ENCODE data around the gene FOXK2.
"Not testable (repeated sequence)": the region's sequence is repeated elsewhere in the genome, so short reads cannot be mapped to it uniquely, and the experiment has no call there.

The FOXK2 gene

DNA sequence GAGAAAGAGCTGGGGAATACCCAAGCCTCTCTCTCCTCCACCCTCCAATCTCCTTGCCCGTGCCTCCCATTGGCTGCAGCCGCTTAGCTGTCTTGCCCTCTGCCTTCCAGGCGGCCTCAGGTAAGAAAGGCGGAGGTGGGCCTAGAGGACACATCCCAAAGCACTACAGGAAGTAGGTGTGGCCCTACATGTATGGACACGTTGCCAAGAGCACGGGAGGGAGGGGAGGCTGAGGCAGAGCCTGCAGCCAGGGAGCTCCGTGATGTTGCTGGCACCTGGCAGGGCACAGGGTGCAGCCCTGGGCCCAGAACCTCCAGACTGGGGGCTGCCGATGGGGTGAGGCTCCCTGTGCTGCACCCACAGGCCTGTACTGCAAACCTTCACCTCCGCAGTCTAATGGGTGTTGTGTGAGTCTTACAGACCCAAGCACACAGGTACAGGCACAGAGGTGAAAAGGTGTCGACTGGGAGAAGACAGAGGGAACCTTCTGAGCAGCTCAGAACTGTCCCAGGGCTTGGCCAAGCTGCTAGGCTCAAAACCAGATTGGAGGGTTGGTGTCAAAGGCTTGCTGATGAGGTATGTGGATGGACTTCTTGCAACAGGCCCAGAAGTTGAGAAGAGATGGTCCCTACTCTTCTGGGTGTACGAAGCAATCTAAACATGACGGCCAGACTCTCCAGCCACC is 23.5 kb upstream of the FOXK2 start:
- FAIRE-seq = no peak

DNA sequence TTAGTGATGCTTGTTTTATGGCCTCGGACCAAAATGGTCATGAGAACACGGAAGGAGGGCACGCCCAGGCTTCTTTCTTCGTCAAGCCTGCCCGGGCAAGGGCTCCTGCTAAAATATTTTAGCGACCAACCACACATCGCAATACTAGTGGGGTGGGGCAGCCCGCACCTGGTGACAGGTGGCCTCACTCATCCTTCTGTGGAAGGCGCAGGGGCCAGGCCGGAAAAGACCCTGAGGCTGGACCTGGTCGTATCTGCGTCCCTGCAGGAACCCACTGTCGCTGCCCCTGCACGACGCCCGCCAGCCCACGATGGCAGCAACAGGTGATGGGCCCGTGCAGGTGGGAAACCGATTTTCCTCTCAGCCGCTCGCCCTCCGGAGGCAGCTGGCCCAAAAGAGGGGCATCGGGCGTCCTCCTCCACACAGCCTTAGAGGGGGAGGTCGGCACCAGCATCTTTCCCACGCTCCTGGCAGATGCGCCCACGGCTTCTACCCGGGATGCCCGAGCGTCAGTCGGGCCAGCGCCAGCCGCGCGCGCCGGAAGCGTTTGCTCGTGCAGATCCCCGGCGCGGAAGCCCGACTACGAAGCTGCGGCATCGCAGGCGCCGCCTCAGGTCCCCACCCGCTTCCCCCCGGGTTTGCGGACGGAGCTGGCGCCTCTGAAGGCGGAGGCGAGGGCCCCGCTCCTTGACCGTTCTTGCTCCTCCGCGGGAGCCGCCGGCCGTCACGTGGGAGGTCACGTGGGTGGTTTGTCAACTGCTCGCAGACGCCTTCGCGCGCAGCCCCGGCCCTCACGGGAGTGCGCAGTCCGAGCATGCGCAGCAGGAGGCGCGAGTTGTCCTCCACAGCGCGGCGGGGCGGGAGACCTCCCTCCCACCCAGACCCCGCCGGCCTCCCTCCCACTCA is 22.8 kb upstream of the FOXK2 start:
- FAIRE-seq = no peak

DNA sequence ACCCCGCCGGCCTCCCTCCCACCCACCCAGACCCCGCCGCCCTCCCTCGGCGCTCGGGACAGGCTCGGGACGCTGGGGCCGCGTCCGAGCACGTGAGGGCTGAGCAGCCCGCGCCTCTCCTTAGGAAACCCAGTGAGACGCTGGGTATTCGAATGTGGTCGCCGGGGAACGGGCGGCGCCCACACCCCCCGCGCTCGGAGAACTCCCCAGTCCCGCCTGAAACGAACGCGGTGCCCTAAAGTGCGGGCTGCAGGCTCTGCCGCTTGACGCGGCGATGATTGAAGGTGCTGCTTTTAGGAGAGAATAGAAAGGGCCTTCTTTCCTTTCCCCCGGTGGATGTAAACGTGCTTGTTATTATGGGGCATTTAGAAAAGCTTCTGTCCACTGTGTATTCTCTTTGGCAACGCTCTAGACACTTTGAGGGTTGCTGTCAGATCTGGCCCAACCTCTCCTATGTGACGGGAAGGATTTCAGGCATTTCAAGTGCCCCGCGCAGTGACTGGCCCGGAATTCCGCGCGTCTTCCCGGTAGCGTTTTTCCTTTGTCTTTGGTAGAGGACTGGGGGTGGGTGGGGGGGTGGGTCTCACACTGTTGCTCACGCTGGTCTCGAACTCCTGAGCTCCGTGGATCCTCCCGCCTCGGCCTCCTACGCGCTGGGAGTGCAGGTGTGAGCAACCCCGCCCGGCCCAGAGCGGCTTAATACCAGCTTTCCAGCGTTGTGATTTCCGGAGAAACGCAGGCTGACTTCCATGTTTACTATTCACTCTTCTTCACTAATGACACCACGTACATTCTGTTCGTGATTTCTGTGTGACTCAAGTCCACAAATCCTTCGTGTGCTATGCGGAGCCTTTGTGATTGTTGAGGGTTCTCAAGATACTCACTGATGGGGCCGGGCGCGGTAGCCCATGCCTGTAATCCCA is 21.8 kb upstream of the FOXK2 start:
- FAIRE-seq = no peak

DNA sequence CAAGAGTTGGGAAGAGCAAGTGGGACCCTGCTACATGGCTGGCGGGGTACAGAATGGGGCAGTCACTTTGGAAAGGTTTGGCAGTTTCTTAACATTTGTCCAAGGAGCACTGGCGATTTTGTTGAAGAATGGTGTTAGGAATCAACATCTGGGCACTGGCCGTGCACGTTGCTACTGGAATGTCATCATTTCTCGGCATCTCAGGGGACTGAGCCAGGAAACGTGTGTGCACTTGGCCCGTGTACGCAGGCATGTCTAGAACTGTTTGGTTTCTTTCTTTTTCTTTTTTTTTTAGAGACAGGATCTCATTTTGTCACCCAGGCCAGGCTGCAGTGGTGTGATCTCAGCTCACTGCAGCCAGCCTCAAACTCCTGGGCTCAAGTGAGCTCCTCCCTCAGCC is 17.3 kb upstream of the FOXK2 start:
- no peak for FAIRE-seq

DNA sequence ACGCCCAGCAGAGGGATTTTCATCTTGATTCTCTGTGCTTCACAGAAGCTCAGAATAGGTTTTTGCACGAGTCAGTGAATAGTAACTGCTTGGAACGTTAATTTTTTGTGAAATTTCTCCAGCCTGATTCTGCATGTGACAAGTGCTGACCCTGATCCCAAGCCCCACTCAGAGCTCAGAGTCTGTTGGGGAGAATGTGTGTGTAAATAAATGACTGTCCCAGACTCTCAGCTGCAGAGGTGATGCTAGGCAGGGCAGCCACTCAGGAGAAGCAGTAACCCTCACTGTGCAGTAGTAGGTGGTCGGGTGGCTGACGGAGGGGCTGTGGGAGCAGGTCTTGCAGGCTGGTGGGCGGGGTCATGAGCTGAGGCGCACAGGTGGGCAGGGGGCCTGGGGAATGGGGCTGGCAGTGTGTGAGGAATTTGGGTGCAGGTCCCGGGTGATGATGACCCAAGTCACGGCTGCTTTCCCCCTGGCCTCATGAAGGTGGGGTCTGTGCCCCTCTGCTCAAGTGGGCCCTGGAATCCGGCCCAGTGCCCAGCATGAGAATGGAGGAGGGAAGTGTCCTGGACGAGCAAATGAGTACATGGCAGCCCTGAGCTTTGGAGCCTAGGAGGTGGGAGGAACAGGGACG is 16.3 kb upstream of the FOXK2 start:
- FAIRE-seq = no peak

DNA sequence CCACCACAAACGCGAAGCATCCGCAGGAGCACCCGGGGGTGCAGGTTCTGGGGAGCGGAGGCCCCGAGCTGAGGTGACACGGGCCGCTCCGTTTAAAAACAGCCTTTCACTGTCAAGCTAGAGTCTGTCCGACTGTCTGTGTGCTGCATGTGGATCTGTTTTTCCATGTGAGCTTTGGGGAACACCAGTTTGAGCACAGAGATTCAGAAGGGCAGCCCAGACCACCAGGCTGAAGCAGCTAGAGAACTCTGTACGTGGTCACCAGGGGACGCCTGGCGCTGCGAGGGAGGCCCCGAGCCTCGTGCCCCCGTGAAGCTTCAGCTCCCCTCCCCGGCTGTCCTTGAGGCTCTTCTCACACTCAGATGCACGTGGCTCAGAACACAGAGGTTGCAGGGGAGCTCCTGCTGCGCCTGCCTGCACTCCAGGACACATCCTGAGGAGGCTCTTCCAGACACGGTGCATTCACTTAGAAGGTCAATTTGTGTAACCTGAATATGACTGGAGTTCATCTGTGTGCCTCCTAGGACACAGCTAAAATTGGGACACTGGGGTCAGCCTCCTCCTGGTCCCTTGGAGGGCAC is 15.7 kb upstream of the FOXK2 start:
- no peak for FAIRE-seq

DNA sequence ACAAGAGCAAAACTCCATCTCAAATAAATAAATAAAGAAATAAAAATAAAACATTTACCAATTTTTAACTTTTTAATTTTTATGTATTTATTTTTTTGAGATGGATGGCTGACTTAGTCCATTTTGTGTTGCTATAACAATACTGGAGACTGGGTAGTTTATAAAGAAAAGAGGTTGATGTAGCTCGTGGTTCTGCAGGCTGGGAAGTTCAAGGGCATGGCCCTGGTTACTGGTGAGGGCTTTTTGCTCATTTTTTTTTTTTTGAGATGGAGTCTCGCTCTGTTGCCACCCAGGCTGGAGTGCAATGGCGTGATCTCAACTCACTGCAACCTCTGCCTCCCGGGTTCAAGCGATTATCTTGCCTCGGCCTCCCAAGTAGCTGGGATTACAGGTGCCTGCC is 14.2 kb upstream of the FOXK2 start:
- no peak for FAIRE-seq

DNA sequence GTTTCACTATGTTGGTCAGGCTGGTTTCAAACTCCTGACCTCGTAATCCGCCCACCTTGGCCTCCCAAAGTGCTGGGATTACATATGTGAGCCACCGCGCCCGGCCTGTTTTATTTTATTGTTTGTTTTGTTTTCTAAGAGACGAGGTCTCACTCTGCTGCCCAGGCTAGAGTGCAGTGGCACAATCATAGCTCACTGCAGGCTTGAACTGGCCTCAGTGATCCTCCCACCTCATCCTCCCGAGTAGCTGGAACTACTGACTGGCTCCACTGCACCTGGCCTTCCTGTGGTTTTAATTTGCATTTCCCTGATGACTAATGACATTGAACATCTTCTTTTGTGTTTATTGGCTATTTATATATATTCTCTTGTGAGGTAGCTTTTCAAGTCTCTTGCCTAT is 13.1 kb upstream of the FOXK2 start:
- not testable (repeated sequence) for FAIRE-seq

DNA sequence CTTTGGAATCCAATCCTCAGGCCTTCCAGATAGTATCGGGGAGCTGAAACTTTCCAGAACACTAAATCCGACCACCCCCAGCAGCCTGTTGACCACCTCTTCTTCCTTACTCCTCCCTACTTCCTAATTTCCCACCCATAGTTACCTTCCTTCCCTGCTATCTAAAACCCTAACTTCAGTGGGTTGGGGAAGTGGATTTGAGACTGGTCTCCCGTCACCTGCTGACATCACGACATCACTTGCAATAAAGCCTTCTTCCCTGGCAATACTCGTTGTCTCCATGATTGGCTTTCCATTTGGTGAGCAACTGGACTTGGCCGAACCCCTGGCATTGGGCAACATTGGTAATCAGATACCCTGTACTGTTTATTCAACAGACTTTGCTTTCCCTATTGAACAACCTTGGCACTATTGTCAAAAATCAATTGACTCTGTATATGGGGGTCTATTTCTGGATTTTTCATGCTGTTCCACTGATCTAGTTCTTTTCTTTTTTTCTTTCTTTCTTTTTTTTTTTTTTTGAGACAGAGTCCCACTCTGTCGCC is 11.8 kb upstream of the FOXK2 start:
- FAIRE-seq = no peak

DNA sequence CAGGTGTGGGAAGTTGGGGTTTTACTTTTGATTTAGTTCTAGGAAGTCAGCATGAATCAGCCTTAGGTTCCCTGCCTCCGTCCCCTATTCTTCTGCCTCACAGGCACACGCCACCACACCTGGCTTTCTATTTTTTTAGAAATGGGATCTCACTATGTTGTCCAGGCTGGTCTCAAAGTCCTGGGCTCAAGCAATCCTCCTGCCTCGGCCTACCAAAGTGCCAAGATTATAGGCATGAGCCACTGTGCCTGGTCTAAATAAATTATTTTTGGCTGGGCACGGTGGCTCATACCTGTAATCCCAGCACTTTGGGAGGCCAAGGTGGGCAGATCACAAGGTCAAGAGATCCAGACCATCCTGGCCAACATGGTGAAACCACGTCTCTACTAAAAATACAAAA is 7.9 kb upstream of the FOXK2 start:
- FAIRE-seq = not testable (repeated sequence)

DNA sequence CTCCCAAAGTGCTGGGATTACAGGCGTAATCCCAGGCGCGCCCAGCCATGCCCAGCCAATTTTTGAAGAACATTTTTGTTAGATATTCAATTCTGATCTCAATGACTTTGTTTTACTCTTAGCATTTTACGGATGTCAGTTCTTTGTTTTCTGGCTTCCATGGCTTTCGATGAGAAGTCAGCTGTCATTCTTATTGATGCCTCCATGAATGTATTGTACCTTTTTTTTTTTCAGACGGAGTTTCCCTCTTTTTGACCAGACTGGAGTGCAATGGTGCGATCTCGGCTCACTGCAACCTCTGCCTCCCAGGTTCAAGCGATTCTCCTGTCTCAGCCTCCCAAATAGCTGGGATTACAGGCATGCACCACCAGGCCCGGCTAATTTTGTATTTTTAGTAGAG is 5.7 kb upstream of the FOXK2 start:
- not testable (repeated sequence) for FAIRE-seq

DNA sequence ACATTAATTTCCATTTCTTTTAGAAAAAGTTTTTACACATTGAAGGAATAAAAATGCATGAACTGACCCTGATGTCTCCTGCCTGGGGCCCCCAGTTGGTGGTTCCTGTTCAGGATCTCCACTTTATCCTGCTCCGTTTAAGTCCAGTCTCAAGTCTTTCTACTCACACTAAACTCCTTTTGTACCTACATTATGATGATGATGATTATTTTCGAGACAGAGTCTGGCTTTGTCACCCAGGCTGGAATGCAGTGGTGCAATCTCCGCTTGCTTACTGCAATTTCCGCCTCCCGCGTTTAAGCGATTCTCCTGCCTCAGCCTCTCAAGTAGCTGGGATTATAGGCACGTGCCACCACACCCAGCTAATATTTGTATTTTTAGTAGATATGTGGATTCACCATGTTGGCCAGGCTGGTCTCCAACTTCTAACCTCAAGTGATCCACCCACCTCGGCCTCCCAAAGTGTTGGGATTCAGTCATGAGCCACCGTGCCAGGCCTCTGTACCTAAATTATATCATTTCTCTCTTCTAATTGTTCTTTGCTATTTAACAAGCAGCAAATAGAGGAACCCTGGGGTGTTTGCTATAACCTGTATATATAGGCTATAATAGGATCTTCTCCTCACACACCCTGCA is 2.2 kb upstream of the FOXK2 start:
- FAIRE-seq = no peak

DNA sequence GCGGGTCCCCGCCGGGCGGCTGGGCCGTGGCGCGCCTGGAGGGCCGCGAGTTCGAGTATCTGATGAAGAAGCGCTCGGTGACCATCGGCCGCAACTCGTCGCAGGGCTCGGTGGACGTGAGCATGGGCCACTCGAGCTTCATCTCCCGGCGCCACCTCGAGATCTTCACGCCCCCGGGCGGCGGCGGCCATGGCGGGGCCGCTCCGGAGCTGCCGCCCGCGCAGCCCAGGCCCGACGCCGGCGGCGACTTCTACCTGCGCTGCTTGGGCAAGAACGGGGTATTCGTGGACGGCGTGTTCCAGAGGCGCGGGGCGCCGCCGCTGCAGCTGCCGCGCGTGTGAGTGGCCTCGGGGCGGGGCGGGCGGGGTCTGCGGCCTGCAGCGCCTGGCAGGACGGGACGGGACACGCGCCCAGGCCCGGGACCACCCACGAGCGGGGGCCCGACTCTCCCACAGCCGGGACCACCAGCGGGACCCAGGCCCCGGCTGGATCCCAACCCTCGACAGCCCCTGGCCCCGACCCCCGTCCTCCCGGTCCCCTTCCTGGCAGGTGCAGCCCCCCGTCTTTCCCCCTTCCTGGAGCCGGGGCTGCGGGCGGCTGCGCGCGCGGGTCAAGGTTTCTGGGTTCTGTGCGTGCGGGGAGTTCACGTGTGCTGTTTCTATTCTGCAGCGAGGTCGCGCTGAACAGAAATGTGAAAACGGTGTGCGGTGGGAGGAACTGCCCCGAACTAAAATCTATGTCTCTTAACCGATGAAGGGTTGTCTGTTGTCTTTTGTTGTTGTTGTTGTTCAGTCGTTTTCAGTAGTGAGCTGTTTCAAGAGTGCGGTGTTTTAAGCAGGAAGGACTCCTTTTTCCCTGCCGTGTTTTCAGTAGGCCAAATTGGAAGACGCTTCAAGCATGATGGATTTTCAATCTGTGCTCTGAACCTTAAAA is 705 bp downstream of the FOXK2 start:
- FAIRE-seq = no peak

DNA sequence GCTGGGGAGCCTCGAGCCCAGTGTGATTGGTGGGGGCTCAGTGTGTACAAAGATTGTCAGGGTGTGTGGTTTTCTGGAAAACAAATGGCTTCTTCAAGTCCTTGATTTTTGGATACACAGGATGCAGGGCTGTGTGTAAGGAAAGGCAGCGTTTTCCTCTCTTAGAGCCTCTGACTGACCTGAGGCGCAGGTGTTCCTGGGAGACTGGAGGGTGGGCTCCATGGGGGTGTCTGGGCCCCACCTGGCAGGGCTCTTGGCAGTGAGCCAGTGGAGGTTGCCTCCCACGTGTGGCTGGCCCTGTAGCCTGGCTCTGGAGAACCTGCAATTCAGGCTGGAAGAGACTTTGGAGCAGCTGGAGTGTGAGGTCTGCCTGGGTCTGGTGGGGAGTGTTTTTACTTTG is 5.0 kb downstream of the FOXK2 start:
- no peak for FAIRE-seq

DNA sequence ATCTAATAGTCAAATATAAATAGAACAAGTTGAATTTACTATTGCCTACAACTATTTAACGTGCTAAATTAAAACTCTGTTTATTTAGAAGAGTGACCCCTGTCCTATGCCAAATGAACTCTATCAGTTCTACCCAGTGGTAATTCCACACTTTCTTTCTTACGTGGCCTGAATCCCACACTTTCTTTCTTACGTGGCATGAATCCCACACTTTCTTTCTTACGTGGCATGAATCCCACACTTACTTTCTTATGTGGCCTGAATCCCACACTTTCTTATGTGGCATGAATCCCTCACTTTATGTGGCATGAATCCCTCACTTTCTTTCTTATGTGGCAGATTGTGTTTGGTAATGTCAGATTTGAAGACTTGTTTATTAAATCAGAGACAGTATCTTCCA is 6.2 kb downstream of the FOXK2 start:
- no peak for FAIRE-seq

DNA sequence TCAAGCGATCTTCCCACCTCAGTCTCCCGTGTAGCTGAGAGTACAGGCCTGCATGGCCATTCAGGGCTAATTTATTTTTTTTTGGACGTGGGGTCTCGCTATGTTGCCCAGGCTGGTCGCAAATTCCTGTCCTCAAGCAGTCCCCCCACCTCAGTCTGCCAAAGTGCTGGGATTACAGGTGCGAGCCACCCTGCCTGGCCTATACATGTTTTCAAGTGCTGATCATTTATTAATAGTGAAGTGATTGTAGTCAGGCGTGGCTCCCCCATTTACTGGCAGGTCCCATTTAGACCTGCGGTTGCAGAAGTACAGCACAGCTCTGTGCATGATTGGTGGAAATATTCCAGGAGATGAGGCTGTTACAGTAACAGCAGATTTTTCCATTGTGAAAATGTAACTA is 8.4 kb downstream of the FOXK2 start:
- FAIRE-seq = no peak

DNA sequence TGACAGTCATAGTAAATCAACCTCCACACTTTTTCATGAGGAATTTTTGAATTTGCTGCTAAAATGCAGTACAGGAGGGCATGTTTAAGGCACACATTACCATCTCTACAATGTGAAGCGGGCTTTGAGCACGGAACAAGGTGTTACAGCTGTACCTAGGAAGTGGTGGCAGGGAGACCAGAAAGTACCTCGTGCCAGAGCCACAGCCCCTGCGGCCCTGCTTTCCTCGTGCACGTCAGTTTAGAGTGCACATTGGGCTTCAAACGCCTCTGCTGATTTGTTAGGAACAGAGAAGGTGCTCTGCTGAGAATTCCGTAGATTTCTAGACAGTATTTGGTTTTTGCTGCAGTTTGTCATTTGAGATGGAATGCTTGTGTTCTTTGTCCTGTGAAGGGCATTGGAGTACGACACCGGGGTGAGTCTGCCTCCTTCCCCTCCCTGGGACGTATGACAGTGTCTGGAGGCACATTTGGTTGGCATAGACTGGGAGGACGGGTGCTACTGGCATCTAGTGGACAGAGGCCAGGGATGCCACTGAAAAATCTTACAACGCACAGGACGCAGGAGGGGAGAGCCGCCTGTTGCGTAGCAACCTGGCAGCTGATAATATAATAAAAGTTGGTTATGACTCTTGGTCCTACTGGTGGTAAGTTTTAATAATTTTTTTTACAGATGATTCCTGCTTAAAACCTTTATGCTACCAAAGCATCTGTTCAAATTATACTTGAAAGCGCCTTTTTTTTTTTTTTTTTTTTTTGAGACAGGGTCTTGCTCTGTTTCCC is 9.1 kb downstream of the FOXK2 start:
- FAIRE-seq = no peak

DNA sequence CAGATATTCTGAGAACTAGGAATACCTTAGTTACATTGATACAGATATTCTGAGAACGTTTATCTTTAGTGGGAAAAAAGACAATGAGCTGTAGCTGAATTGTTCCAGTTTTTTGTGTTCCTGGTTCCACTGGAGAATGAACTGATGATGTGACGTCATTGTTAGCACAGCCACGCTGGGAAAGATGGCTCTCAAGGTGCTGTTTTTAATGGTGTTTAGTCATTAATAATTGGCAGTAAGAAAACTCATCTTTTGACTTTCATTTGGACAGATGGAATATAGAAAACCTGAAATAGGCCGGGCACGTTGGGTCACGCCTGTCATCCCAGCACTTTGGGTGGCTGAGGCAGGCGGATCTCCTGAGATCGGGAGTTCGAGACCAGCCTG is 10.4 kb downstream of the FOXK2 start:
- FAIRE-seq = no peak

DNA sequence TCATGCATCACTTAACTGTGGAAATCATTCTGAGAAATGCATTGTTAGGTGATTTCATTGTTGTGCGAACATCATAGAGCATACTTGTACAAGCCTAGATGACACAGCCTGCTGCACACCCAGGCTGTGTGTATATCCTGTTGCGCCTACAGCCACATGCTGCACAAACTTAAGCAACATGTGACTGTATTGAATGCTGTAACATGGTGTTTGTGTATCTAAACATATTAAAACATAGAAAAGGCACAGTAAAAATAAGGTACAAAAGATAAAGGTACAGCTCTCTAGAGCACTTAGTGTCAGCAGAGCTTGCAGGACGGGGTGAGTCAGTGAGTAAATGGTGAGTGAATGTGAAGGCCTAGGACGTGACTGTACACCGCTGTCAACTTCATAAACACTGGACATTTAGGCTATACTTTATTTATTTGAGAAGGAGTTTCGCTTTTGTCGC is 11.9 kb downstream of the FOXK2 start:
- FAIRE-seq = no peak

DNA sequence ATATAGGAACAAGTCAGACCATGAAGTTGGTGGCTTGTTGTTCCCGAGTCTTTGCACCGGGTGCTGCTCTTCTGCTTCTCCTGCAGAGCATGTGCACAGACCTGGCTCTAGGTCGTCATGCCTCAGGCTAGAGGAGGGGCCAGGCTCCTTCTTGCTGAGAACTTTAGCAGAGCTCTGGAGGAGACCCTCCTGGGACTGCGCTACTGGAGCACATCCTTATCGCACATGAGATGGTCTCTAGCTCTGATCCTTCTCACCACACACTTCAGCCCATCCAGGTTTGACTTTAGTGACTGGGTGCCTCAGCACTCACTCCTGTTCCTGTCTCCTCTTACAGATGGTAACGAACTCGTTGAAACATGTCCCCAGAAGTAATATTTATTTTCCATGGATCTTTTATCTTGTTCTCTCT is 14.9 kb downstream of the FOXK2 start:
- no peak for FAIRE-seq
